Endodermal cell (in vitro differentiated cells): ENCODE results near the gene CDH6. TPM values are rescaled to one million over a fixed set of nuclear protein-coding genes. Genes with fewer than 3 reads are reported as not detected.

Experiments
- DNase-seq: peaks from one replicate; pipeline ENCODE4 v3.0.0-alpha.2; 2017
- H3K27ac ChIP-seq: 2 replicates; pipeline ENCODE4 v1.5.1; 2013; ENCODE audit warnings: mild to moderate bottlenecking, low read depth, low read length, moderate library complexity
- H3K27me3 ChIP-seq: 2 replicates; pipeline ENCODE4 v1.6.1; 2013; ENCODE audit warnings: mild to moderate bottlenecking, low read length, moderate library complexity; ENCODE audit not compliant: insufficient read depth, control insufficient read depth, poor library complexity, severe bottlenecking
- H3K36me3 ChIP-seq: 2 replicates; pipeline ENCODE4 v1.7.0; 2013; ENCODE audit warnings: mild to moderate bottlenecking, low read length, moderate library complexity; ENCODE audit not compliant: control insufficient read depth, insufficient read depth
- H3K4me1 ChIP-seq: one replicate; pipeline ENCODE4 v1.7.0; 2013; ENCODE audit warnings: low read length; ENCODE audit not compliant: control insufficient read depth, insufficient read depth
- H3K4me3 ChIP-seq: 2 replicates; pipeline ENCODE4 v1.5.1; 2013; ENCODE audit warnings: mild to moderate bottlenecking, low read length, moderate library complexity
- H3K9ac ChIP-seq: 2 replicates; pipeline ENCODE4 v1.6.1; 2013; ENCODE audit warnings: mild to moderate bottlenecking, low read length, moderate library complexity; ENCODE audit not compliant: poor library complexity, severe bottlenecking; ENCODE audit errors: extremely low read depth
- H3K9me3 ChIP-seq: 2 replicates; pipeline ENCODE4 v1.6.1; 2013; ENCODE audit warnings: mild to moderate bottlenecking, low read length, moderate library complexity; ENCODE audit not compliant: control insufficient read depth
- H3K27ac Mint-ChIP-seq: 2 replicates; pipeline ENCODE4 v1.8.0; 2020; ENCODE audit warnings: mixed read lengths
- H3K27me3 Mint-ChIP-seq: 2 replicates; pipeline ENCODE4 v1.8.0; 2021; ENCODE audit warnings: mild to moderate bottlenecking, mixed read lengths; ENCODE audit not compliant: insufficient read depth
- H3K36me3 Mint-ChIP-seq: 2 replicates; pipeline ENCODE4 v1.8.0; 2020; ENCODE audit warnings: low read depth, mixed read lengths
- H3K4me1 Mint-ChIP-seq: 2 replicates; pipeline ENCODE4 v1.8.0; 2020; ENCODE audit warnings: mixed read lengths
- H3K4me3 Mint-ChIP-seq: 2 replicates; pipeline ENCODE4 v1.8.0; 2020; ENCODE audit warnings: mild to moderate bottlenecking, moderate library complexity, mixed read lengths
- H3K9me3 Mint-ChIP-seq: 2 replicates; pipeline ENCODE4 v1.8.0; 2020; ENCODE audit warnings: mild to moderate bottlenecking, mixed read lengths
- WGBS, 2 experiments: methylation state at CpG; one replicate each; pipeline versions ENCODE4 v1.1.5 to v1.1.7; 2013; ENCODE audit warnings: missing lambda C conversion rate in 2 of 2, mixed read lengths in 1 of 2; ENCODE audit not compliant: insufficient coverage in 1 of 2, insufficient read length in 1 of 2; 5-methylcytosine and 5-hydroxymethylcytosine counted together
- total RNA-seq, 2 donors: library from RNA; stranded (reverse); fragmentation: NEBNext Ultra II Directional in 1 of 2; extraction: Animal tissue kit (Norgen Biotek cat#: 25700) in 1 of 2; gene quantifications; 2 replicates in 1 of 2; 3 replicates in 1 of 2; pipeline ENCODE4 v1.2.1, GENCODE V29; 2021
- TF ChIP-seq, protein P1 (sequence below): fragments of 200-600 bp; sonication (generic); conservative IDR thresholded peaks from 2 replicates; pipeline ENCODE4 v1.5.0; 2021; ENCODE audit warnings: antibody characterized with exemption, mild to moderate bottlenecking

CDH6 gene
- total RNA-seq, 2 donors from 2014 or later = 1.1 TPM

DNA sequence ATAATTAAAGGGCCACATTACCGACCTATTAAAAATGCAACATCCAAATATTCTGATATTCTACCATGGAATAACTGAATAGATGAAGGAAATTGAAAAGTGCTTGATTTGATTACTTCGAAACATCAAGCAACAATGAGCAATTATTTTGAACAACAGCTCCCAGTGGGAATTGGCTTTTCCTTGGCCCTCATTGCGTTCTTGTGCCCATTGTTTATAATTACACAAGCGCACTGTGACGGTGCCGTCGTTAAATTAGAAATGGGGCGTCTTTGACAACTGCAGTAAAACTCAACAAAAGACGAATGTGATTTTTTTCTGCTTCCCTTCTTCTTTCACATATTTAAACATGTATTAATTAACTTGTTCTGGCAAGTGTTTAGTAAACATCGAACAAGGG, 61.6 kb downstream of the CDH6 start:
- WGBS, 2 experiments = 94 to 95% methylated on average over 6 to 9 of the region's 10 CpGs
- Mint-ChIP-seq H3K9me3 (no peaks in the 10 kb centered on the region), H3K27me3 (no peaks in the 10 kb centered on the region), H3K4me1 (no peaks in the 10 kb centered on the region), H3K36me3 (no peaks in the 10 kb centered on the region), H3K27ac (no peak overlapping the region), H3K4me3 (no peak overlapping the region)
- no peak overlapping the region for H3K9ac ChIP-seq
- no peak overlapping the region for H3K27ac ChIP-seq
- no peaks in the 10 kb centered on the region for H3K27me3 ChIP-seq
- H3K9me3 ChIP-seq = peaks cover 10% of the 10 kb centered on the region
- no peaks in the 10 kb centered on the region for H3K36me3 ChIP-seq
- TF ChIP-seq, protein P1, sequence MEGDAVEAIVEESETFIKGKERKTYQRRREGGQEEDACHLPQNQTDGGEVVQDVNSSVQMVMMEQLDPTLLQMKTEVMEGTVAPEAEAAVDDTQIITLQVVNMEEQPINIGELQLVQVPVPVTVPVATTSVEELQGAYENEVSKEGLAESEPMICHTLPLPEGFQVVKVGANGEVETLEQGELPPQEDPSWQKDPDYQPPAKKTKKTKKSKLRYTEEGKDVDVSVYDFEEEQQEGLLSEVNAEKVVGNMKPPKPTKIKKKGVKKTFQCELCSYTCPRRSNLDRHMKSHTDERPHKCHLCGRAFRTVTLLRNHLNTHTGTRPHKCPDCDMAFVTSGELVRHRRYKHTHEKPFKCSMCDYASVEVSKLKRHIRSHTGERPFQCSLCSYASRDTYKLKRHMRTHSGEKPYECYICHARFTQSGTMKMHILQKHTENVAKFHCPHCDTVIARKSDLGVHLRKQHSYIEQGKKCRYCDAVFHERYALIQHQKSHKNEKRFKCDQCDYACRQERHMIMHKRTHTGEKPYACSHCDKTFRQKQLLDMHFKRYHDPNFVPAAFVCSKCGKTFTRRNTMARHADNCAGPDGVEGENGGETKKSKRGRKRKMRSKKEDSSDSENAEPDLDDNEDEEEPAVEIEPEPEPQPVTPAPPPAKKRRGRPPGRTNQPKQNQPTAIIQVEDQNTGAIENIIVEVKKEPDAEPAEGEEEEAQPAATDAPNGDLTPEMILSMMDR = no peak
- H3K4me1 ChIP-seq = no peaks in the 10 kb centered on the region
- no peak for DNase-seq
- no peak overlapping the region for H3K4me3 ChIP-seq

DNA sequence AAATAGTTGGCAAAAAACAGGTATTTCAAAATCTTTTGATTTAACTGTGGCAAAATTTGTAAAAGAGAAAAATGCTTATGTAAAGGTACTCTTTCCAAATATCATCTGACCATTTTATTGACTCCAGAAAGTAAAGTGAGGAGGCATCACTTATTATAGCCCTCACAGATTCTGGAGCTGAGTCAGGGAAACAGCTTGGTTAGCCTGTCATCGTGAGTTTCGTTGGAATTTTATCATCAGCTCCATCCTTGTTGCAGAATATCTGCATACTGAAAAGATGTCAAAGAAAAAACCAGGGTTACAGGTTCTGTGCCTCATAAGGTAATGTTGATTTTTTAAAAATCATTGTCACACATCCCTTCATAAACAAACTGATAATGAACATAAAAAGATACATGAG, 74.8 kb downstream of the CDH6 start:
- no peak for DNase-seq
- peaks cover 6% of the 10 kb centered on the region for H3K4me1 Mint-ChIP-seq
- no peak overlapping the region for H3K4me3 ChIP-seq
- no peaks in the 10 kb centered on the region for H3K36me3 ChIP-seq
- no peak overlapping the region for H3K27ac ChIP-seq
- H3K27me3 Mint-ChIP-seq = no peaks in the 10 kb centered on the region
- no peak overlapping the region for H3K27ac Mint-ChIP-seq
- WGBS, 2 experiments = 91 to 94% methylated on average over 2 of the region's 2 CpGs
- no peak overlapping the region for H3K4me3 Mint-ChIP-seq
- peaks cover 2% of the 10 kb centered on the region for H3K4me1 ChIP-seq
- no peaks in the 10 kb centered on the region for H3K36me3 Mint-ChIP-seq
- H3K9me3 ChIP-seq = no peaks in the 10 kb centered on the region
- TF ChIP-seq, protein P1 = no peak
- H3K9ac ChIP-seq = no peak overlapping the region
- no peaks in the 10 kb centered on the region for H3K27me3 ChIP-seq
- H3K9me3 Mint-ChIP-seq = no peaks in the 10 kb centered on the region

DNA sequence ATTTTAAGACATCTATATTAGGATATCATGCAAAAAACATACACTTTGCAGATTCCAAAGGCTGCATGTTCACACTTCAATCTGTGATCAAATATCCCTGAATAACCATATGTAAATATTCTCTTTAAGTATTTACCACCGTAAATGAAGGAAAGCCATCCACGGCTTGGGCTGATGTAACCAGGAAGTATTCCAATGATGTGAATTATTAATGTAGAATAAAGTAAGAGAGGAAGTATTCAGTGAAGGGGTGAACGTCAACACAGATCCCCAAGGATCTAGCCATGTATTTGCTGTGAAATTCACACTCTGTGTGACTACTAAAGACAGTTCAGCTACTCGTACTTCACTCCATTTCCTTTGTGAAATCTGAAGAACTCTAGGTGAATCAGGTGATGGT, 75.2 kb downstream of the CDH6 start:
- TF ChIP-seq, protein P1 = no peak
- no peak overlapping the region for H3K4me3 ChIP-seq
- no peaks in the 10 kb centered on the region for H3K36me3 ChIP-seq
- H3K9ac ChIP-seq = no peak overlapping the region
- Mint-ChIP-seq H3K36me3 (no peaks in the 10 kb centered on the region), H3K9me3 (no peaks in the 10 kb centered on the region), H3K4me1 (peaks cover 9% of the 10 kb centered on the region), H3K27ac (no peak overlapping the region), H3K4me3 (no peak overlapping the region), H3K27me3 (no peaks in the 10 kb centered on the region)
- WGBS, 2 experiments = 82 to 86% methylated on average over 2 to 4 of the region's 4 CpGs
- H3K27me3 ChIP-seq = no peaks in the 10 kb centered on the region
- H3K27ac ChIP-seq = no peak overlapping the region
- H3K9me3 ChIP-seq = no peaks in the 10 kb centered on the region
- H3K4me1 ChIP-seq = peaks cover 4% of the 10 kb centered on the region
- DNase-seq = no peak
